Sigmoid colon (tissue), 3 donors: ENCODE measurements around the gene TRAPPC5.

Experiments used
- POLR2A ChIP-seq, 2 donors: fragments of 450-650 bp; IDR thresholded peaks; one replicate each; pipeline ENCODE4 v1.6.1; 2016; ENCODE audit warnings: antibody characterized with exemption in 2 of 2, mild to moderate bottlenecking in 2 of 2, moderate library complexity in 2 of 2
- TF ChIP-seq, protein P1 (sequence below), 4 experiments: fragments of 450-650 bp in 3 of 4; fragments of 200-600 bp in 1 of 4; IDR thresholded peaks; one replicate each; pipeline ENCODE4 v1.5.1; 2016 to 2019; ENCODE audit warnings: antibody characterized with exemption in 4 of 4, mild to moderate bottlenecking in 3 of 4, moderate library complexity in 2 of 4

DNA sequence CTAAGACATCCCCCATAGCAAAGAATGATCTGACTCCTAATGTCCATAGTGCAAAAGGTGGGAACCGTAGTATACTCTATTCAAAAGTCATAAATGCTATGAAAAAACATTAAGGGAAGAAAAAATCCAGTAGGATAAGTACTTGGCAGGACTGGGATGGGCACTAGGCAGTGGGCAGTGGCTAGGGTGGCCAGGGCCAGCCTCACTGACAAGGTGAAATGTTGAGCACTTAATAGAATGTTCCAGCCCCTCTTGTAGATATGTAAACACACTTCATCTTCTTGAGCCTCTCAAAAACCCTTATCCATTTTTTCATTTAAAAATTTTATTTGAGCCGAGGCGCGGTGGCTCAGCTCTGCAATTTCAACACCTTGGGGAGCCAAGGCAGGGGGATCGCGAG lies 52.7 kb downstream of the TRAPPC5 start:
- TF ChIP-seq, protein P1, sequence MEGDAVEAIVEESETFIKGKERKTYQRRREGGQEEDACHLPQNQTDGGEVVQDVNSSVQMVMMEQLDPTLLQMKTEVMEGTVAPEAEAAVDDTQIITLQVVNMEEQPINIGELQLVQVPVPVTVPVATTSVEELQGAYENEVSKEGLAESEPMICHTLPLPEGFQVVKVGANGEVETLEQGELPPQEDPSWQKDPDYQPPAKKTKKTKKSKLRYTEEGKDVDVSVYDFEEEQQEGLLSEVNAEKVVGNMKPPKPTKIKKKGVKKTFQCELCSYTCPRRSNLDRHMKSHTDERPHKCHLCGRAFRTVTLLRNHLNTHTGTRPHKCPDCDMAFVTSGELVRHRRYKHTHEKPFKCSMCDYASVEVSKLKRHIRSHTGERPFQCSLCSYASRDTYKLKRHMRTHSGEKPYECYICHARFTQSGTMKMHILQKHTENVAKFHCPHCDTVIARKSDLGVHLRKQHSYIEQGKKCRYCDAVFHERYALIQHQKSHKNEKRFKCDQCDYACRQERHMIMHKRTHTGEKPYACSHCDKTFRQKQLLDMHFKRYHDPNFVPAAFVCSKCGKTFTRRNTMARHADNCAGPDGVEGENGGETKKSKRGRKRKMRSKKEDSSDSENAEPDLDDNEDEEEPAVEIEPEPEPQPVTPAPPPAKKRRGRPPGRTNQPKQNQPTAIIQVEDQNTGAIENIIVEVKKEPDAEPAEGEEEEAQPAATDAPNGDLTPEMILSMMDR (IDR thresholded peaks at IDR 0.05) = no peak
- no peak for TF ChIP-seq POLR2A (IDR thresholded peaks at IDR 0.05)
